Neutrophil (primary cell): ENCODE data around the gene EFCAB6.

Source experiments
- H3K27ac ChIP-seq: fragments of 200-600 bp; sonication (generic); 2 replicates; pipeline ENCODE4 v1.5.1; 2016; ENCODE audit warnings: mild to moderate bottlenecking, moderate library complexity
- H3K27me3 ChIP-seq: fragments of 200-600 bp; sonication (generic); 2 replicates; pipeline ENCODE4 v1.6.0; 2016; ENCODE audit warnings: mild to moderate bottlenecking
- H3K36me3 ChIP-seq: fragments of 200-600 bp; sonication (generic); 2 replicates; pipeline ENCODE4 v1.5.1; 2017
- H3K4me1 ChIP-seq, 2 experiments: fragments of 200-600 bp in 1 of 2; sonication (generic) in 1 of 2; 1 replicate in 1 of 2; 2 replicates in 1 of 2; pipeline versions ENCODE4 v1.5.1 to v1.6.1; 2013 to 2016; ENCODE audit warnings: low read depth in 1 of 2, low read length in 1 of 2, mild to moderate bottlenecking in 1 of 2, moderate library complexity in 1 of 2; ENCODE audit not compliant: control insufficient read depth in 1 of 2, insufficient read depth in 1 of 2
- H3K4me3 ChIP-seq, 2 experiments: fragments of 200-600 bp in 1 of 2; sonication (generic) in 1 of 2; 1 replicate in 1 of 2; 2 replicates in 1 of 2; pipeline ENCODE4 v1.5.1; 2013 to 2016; ENCODE audit warnings: low read depth in 1 of 2, low read length in 1 of 2, mild to moderate bottlenecking in 1 of 2, moderate library complexity in 1 of 2
- H3K9me3 ChIP-seq: fragments of 200-600 bp; sonication (generic); 2 replicates; pipeline ENCODE4 v1.5.1; 2016
- TF ChIP-seq, protein P1 (sequence below): fragments of 200-600 bp; sonication (generic); IDR thresholded peaks from 2 replicates; pipeline ENCODE4 v1.5.1; 2016; ENCODE audit warnings: antibody characterized with exemption

Gene EFCAB6

DNA sequence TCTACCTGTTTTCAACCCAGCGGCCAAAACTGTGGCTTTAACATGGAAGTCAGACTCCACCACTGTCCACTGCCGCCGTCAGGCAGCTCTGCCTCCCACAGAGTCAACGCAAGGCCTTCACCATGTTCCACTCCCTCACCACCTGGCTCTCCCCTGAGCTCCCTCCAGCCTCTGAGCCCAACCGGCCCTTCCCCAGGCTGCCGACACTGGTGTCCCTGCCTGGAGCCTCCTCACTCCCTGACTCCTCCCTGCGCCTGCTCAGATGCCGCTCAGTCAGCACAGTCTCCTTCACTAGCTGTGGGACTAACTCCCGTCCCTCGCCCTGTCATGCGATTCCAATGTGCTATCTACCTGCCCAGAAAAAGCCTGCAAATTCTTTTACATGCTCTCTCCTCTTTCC lies 33.9 kb upstream of the EFCAB6 start:
- TF ChIP-seq, protein P1, sequence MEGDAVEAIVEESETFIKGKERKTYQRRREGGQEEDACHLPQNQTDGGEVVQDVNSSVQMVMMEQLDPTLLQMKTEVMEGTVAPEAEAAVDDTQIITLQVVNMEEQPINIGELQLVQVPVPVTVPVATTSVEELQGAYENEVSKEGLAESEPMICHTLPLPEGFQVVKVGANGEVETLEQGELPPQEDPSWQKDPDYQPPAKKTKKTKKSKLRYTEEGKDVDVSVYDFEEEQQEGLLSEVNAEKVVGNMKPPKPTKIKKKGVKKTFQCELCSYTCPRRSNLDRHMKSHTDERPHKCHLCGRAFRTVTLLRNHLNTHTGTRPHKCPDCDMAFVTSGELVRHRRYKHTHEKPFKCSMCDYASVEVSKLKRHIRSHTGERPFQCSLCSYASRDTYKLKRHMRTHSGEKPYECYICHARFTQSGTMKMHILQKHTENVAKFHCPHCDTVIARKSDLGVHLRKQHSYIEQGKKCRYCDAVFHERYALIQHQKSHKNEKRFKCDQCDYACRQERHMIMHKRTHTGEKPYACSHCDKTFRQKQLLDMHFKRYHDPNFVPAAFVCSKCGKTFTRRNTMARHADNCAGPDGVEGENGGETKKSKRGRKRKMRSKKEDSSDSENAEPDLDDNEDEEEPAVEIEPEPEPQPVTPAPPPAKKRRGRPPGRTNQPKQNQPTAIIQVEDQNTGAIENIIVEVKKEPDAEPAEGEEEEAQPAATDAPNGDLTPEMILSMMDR, result no peak
- H3K27me3 ChIP-seq, result no peaks in the 10 kb centered on the region
- H3K36me3 ChIP-seq, result no peaks in the 10 kb centered on the region
- no peak overlapping the region for H3K27ac ChIP-seq
- no peaks in the 10 kb centered on the region for H3K4me1 ChIP-seq
- no peak overlapping the region for H3K4me3 ChIP-seq
- H3K9me3 ChIP-seq, result no peaks in the 10 kb centered on the region

DNA sequence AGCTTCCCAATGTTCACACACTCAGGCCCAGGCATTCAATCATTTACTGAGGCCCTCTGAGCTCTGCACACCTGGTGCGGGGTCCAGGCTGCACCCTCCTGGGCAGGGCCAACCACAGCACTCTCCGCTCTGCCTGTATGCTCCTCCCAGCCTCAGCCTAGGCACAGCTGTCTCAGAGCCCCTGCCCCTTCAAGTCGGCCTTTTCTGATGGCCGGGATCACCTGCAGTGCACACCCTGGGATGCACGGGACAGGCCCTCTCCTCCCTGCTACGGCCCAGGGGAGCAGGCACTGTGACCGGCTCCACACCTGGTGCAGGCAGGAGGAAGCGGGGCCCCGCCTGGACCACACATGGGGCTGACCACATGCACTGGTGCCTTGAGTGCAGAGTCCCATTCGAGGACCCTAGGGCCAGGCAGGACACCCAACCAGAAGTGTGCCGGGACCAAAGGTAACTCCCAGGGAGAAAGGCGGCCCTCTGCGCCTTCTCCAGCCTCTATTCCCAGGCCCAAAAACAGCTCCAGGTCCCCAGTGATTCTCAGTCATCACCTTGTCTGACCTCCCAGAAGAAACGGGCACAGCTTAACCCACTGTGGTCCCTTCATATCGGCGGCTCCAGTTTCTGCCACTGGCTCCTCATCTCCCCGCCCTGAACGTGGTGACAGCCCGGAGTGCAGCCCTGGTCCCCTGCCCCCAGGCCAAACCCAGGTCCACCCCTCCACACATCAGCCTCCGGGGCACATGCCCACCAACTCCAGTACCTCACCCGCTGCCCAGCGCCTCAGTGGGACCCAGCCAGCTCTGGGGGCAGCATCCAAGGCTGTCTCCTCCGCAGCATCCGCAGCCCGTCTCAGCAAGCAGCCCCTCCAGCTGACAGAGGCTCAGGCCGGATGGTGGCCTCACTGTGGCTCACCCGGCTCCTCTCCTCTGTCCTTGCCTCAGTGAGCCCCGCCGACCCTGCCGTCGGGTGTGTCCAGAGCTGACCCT lies 32.7 kb upstream of the EFCAB6 start:
- TF ChIP-seq, protein P1, result no peak
- Histone ChIP-seq H3K27ac (no peak overlapping the region), H3K36me3 (no peaks in the 10 kb centered on the region), H3K27me3 (no peaks in the 10 kb centered on the region), H3K4me3 (no peak overlapping the region), H3K4me1 (no peaks in the 10 kb centered on the region), H3K9me3 (no peaks in the 10 kb centered on the region)

DNA sequence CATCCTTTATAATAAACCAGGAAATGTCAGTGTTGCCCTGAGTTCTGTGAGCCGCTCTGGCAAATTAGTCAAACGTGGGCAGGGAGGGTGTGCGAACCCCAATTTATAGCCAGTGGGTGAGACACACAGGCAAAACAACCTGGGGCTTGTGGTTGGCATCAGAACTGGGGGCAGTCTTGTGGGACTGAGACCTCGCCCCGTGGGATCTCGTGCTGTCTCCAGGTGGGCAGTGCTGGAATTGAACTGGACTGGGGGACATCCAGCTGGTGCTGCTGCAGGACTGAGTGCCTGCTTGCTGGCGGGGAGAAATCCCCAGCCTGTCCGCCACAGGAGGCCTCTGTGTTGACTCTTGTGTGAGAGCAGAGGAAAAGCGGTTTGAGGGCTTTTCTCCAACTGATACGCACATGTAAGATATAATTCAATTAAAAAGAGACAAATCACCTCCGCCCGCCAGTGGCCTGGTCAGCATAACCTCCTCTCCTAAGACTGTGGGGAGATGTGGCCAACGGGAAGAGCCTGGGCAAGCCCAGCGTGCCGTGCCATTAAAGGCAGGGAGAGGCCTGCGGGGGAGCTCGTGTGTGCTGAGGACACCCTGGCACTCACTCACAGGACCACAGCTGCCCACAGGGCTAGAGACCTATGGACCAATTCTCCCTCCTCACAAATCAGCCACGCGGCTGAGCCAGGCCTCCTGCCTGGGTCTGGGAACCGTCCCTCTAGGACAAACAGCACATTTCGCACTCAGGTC lies 31.9 kb upstream of the EFCAB6 start:
- H3K36me3 ChIP-seq, result no peaks in the 10 kb centered on the region
- TF ChIP-seq, protein P1, result no peak
- H3K27ac ChIP-seq, result no peak overlapping the region
- H3K9me3 ChIP-seq, result no peaks in the 10 kb centered on the region
- H3K4me1 ChIP-seq, result no peaks in the 10 kb centered on the region
- H3K4me3 ChIP-seq, result no peak overlapping the region
- H3K27me3 ChIP-seq, result no peaks in the 10 kb centered on the region

DNA sequence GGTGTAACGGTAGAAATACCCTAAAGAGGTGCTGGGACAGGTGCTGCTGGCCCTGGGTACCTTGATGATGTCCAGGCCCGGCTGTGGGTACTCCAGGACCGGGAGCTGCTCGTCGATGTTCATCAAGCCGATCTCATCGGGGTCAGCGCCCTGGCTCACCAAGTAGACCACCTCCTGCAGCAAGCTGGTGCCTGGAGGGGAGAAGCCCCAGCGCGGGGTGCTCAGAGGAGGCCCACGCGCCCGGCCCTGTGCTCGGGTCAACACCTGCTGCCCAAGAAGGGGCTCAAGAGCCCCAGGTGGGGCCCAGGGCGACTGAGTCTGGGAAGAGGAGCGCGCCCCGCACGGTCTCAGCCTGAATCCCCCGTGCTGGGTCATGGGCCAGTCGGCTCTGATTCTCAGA lies 29.6 kb upstream of the EFCAB6 start:
- H3K4me3 ChIP-seq, result no peak overlapping the region
- H3K9me3 ChIP-seq, result no peaks in the 10 kb centered on the region

DNA sequence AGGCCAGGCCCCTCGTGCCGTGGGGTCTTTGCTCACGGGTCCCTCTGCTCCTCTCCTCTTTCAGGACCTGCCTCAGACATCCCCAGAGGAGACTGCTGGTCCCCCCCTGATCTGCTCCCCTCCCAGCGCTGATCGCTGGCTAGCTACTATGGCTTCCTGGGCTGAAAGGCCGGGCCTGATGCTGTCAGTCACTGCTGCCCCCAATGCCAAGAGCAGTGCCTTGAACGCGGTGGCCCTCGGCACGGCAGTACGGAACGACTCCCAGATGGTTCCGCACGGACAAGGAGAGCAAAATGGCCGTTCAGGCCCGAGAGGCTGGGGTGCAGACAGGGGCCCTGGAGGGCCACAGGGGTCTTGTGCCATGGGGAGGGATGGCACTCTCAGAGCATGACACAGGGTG lies 28.7 kb upstream of the EFCAB6 start:
- Histone ChIP-seq H3K4me3 (no peak overlapping the region), H3K27ac (no peak overlapping the region), H3K27me3 (no peaks in the 10 kb centered on the region), H3K9me3 (no peaks in the 10 kb centered on the region), H3K36me3 (no peaks in the 10 kb centered on the region), H3K4me1 (no peaks in the 10 kb centered on the region)
- TF ChIP-seq, protein P1, result no peak

More for the DNA sequence above, 29.6 kb upstream of the EFCAB6 start:
- TF ChIP-seq, protein P1, result no peak
- Histone ChIP-seq H3K4me1 (no peaks in the 10 kb centered on the region), H3K27ac (no peak overlapping the region), H3K36me3 (no peaks in the 10 kb centered on the region), H3K27me3 (no peaks in the 10 kb centered on the region)
